Aorta (tissue), 5 donors: Measurements from ENCODE around the gene ADGRF1. TPM values are rescaled to one million over a fixed set of nuclear protein-coding genes. Genes with fewer than 3 reads are reported as not detected.
A peak's percentile ranks its signal among the peaks of the same experiment; 100 is the strongest.

Source experiments
- ATAC-seq: fragments of 200-7000 bp; cut with Tn5 transposase; one replicate; pipeline ENCODE4 v1.9.1; 2022; ENCODE audit warnings: moderate library complexity; ENCODE audit not compliant: low FRiP score
- DNase-seq, 2 donors: peaks; one replicate each; pipeline ENCODE4 v3.0.0-alpha.2; 2020
- H3K27ac ChIP-seq, 2 donors: one replicate each; pipeline ENCODE4 v1.5.1; 2013; ENCODE audit warnings: low read length in 2 of 2, mild to moderate bottlenecking in 2 of 2, moderate library complexity in 2 of 2, control low read depth in 1 of 2, inconsistent platforms in 1 of 2, low read depth in 1 of 2
- H3K27me3 ChIP-seq, 2 donors: one replicate each; pipeline ENCODE4 v1.6.1; 2013; ENCODE audit warnings: control low read depth in 1 of 2, low read length in 1 of 2, mild to moderate bottlenecking in 1 of 2, moderate library complexity in 1 of 2; ENCODE audit not compliant: insufficient read depth in 2 of 2, control insufficient read depth in 1 of 2
- H3K36me3 ChIP-seq, 2 donors: one replicate each; pipeline ENCODE4 v1.6.1; 2013; ENCODE audit warnings: control low read depth in 1 of 2, low read length in 1 of 2, mild to moderate bottlenecking in 1 of 2; ENCODE audit not compliant: insufficient read depth in 2 of 2, control insufficient read depth in 1 of 2
- H3K4me1 ChIP-seq, 2 donors: one replicate each; pipeline ENCODE4 v1.6.1; 2013; ENCODE audit warnings: low read length in 2 of 2, control low read depth in 1 of 2, mild to moderate bottlenecking in 1 of 2, moderate library complexity in 1 of 2; ENCODE audit not compliant: insufficient read depth in 2 of 2, control insufficient read depth in 1 of 2
- H3K4me3 ChIP-seq, 2 donors: one replicate each; pipeline ENCODE4 v1.5.1; 2013; ENCODE audit warnings: low read length in 2 of 2, control low read depth in 1 of 2, mild to moderate bottlenecking in 1 of 2
- H3K9me3 ChIP-seq: one replicate; pipeline ENCODE4 v1.6.1; 2013; ENCODE audit warnings: mild to moderate bottlenecking, low read length; ENCODE audit not compliant: control insufficient read depth
- WGBS, 2 donors: extraction: QIAGEN DNeasy Blood & Tissue Kit; methylation state at CpG; one replicate each; pipeline ENCODE4 v1.1.7; 2013; 5-methylcytosine and 5-hydroxymethylcytosine counted together
- intact Hi-C, 2 donors: fragments of 100-400 bp; cut with DNase I; formaldehyde crosslinking; loops; one replicate each; pipeline versions ENCODE4 v1.14.2 to v1.15.0; 2022
- polyA plus RNA-seq, 2 donors: library from polyadenylated mRNA; stranded (reverse); fragments of 200-250 nt; gene quantifications; one replicate each; pipeline ENCODE4 v1.2.3, GENCODE V29; 2013
- total RNA-seq, 2 donors: library from RNA; stranded (reverse); fragmentation: NEBNext Ultra II Directional; extraction: Animal tissue kit (Norgen Biotek cat#: 25700); gene quantifications; one replicate each; pipeline ENCODE4 v1.2.1, GENCODE V29; 2021
- donor health status: healthy with polysubstance abuse.
- donor health status: Bipolar disorder and iron deficiency.
- donor health status: DM: no; HTN: no; CAD: no.
- donor health status: DM: no; HTN: no; CAD: no.
- donor health status: DM: yes; HTN: yes; CAD: no.

Gene ADGRF1
- total and polyA plus RNA-seq, 4 donors, result not detected

- peak; percentile 60 for ATAC-seq
- H3K27ac ChIP-seq, result no peak overlapping the region
These were observed 52.7 kb downstream of the ADGRF1 start for GRCh38 chr6:46989398-46989797.

GRCh38 chr6:46985943-46986342 is 56.2 kb downstream of the ADGRF1 start:
- Histone ChIP-seq H3K9me3 (no peaks in the 10 kb centered on the region), H3K27me3 (no peaks in the 10 kb centered on the region), H3K27ac (no peak overlapping the region), H3K4me1 (peaks cover 6 to 7% of the 10 kb centered on the region in 2 donors), H3K4me3 (no peak overlapping the region), H3K36me3 (no peaks in the 10 kb centered on the region)
- no peak for ATAC-seq
- WGBS, 2 donors, result 78 to 80% methylated on average over 3 of the region's 3 CpGs
- intact Hi-C loops, result no loop called here
- no peak for DNase-seq

More at GRCh38 chr6:46989398-46989797, 52.7 kb downstream of the ADGRF1 start:
- intact Hi-C loops, result loop anchor here in 1 of 2 donors (1.0 kb wide), 1 partner anchor 140 kb away; no protein-coding TSS in a partner anchor
- DNase-seq, result no peak
- Histone ChIP-seq H3K36me3 (no peaks in the 10 kb centered on the region), H3K4me1 (peaks cover 6 to 7% of the 10 kb centered on the region in 2 donors), H3K4me3 (no peak overlapping the region), H3K9me3 (no peaks in the 10 kb centered on the region), H3K27me3 (no peaks in the 10 kb centered on the region)
- 4% methylated on average over 3 of the region's 3 CpGs for WGBS, 2 donors

- intact Hi-C loops, result no loop called here
- no peaks in the 10 kb centered on the region for H3K4me1 ChIP-seq
- no peak for ATAC-seq
These were observed 59.1 kb downstream of the ADGRF1 start for GRCh38 chr6:46983007-46983411.

GRCh38 chr6:46979206-46979605 is 62.9 kb downstream of the ADGRF1 start:
- WGBS, 2 donors, result 39 to 40% methylated on average over 4 of the region's 4 CpGs
- intact Hi-C loops, result no loop called here
- no peak overlapping the region for H3K4me3 ChIP-seq
- no peaks in the 10 kb centered on the region for H3K27me3 ChIP-seq
- DNase-seq (no peak), ATAC-seq (no peak)
- H3K36me3 ChIP-seq, result no peaks in the 10 kb centered on the region
- H3K4me1 ChIP-seq, result no peaks in the 10 kb centered on the region
- no peak overlapping the region for H3K27ac ChIP-seq
- no peaks in the 10 kb centered on the region for H3K9me3 ChIP-seq

More at GRCh38 chr6:46983007-46983411, 59.1 kb downstream of the ADGRF1 start:
- H3K27ac ChIP-seq, result no peak overlapping the region
- H3K4me3 ChIP-seq, result no peak overlapping the region
- H3K27me3 ChIP-seq, result no peaks in the 10 kb centered on the region
- DNase-seq, result no peak
- no peaks in the 10 kb centered on the region for H3K36me3 ChIP-seq
- H3K9me3 ChIP-seq, result no peaks in the 10 kb centered on the region

- Histone ChIP-seq H3K36me3 (no peaks in the 10 kb centered on the region), H3K9me3 (peaks cover 2% of the 10 kb centered on the region), H3K27me3 (no peaks in the 10 kb centered on the region), H3K4me1 (no peaks in the 10 kb centered on the region), H3K27ac (no peak overlapping the region), H3K4me3 (no peak overlapping the region)
- no peak for ATAC-seq
- no peak for DNase-seq
- intact Hi-C loops, result no loop called here
- WGBS, 2 donors, result 91 to 97% methylated on average over 1 of the region's 1 CpG
These were observed 67.3 kb downstream of the ADGRF1 start for GRCh38 chr6:46974786-46975185.

GRCh38 chr6:46973029-46973428 is 69.1 kb downstream of the ADGRF1 start:
- ATAC-seq (no peak), DNase-seq (no peak)
- no peaks in the 10 kb centered on the region for H3K27me3 ChIP-seq
- intact Hi-C loops, result no loop called here
- WGBS, 2 donors, result 21 to 24% methylated on average over 2 of the region's 2 CpGs
- peaks cover 2% of the 10 kb centered on the region for H3K9me3 ChIP-seq
- no peaks in the 10 kb centered on the region for H3K4me1 ChIP-seq
- H3K27ac ChIP-seq, result no peak overlapping the region
- no peak overlapping the region for H3K4me3 ChIP-seq
- H3K36me3 ChIP-seq, result no peaks in the 10 kb centered on the region

GRCh38 chr6:46972531-46972930 is 69.6 kb downstream of the ADGRF1 start:
- Histone ChIP-seq H3K27me3 (no peaks in the 10 kb centered on the region), H3K4me1 (no peaks in the 10 kb centered on the region), H3K9me3 (peaks cover 2% of the 10 kb centered on the region), H3K27ac (no peak overlapping the region), H3K36me3 (no peaks in the 10 kb centered on the region), H3K4me3 (no peak overlapping the region)
- intact Hi-C loops, result no loop called here
- DNase-seq (no peak), ATAC-seq (no peak)
- 10 to 15% methylated on average over 1 of the region's 1 CpG for WGBS, 2 donors

GRCh38 chr6:46969206-46969605 is 72.9 kb downstream of the ADGRF1 start:
- Histone ChIP-seq H3K27me3 (no peaks in the 10 kb centered on the region), H3K9me3 (peaks cover 2% of the 10 kb centered on the region), H3K27ac (no peak overlapping the region), H3K36me3 (no peaks in the 10 kb centered on the region), H3K4me3 (no peak overlapping the region), H3K4me1 (peaks cover 0 to 3% of the 10 kb centered on the region in 2 donors)
- intact Hi-C loops, result no loop called here
- ATAC-seq (no peak), DNase-seq (no peak)
- 61 to 82% methylated on average over 1 of the region's 1 CpG for WGBS, 2 donors

- H3K9me3 ChIP-seq, result no peaks in the 10 kb centered on the region
- DNase-seq, result no peak
- H3K27me3 ChIP-seq, result no peaks in the 10 kb centered on the region
- no peaks in the 10 kb centered on the region for H3K36me3 ChIP-seq
- no peak overlapping the region for H3K27ac ChIP-seq
- ATAC-seq, result no peak
- H3K4me3 ChIP-seq, result no peak overlapping the region
- intact Hi-C loops, result no loop called here
- peaks cover 0 to 3% of the 10 kb centered on the region in 2 donors for H3K4me1 ChIP-seq
These were observed 74.2 kb downstream of the ADGRF1 start for GRCh38 chr6:46967826-46968349.
